ENCODE results near the gene SMIM36.
"Not testable (repeated sequence)": the region's sequence is repeated elsewhere in the genome, so short reads cannot be mapped to it uniquely, and the experiment has no call there.

Gene SMIM36

GRCh38 chr17:55501626-55502025 is 9.6 kb downstream of the SMIM36 start:
- not testable (repeated sequence) for DNase-seq (ENCODE audit: low spot score)

- DNase-seq (ENCODE audit: low spot score): no peak
These were observed 11.1 kb downstream of the SMIM36 start for GRCh38 chr17:55500103-55500502.

- DNase-seq (ENCODE audit: low spot score): no peak
These were observed 15.0 kb downstream of the SMIM36 start for GRCh38 chr17:55496094-55496881.

- DNase-seq (ENCODE audit: low spot score): no peak
These were observed 16.0 kb downstream of the SMIM36 start for GRCh38 chr17:55495239-55495638.

GRCh38 chr17:55492781-55493341 is 18.4 kb downstream of the SMIM36 start:
- no peak for DNase-seq (ENCODE audit: low spot score)

- no peak for DNase-seq (ENCODE audit: low spot score)
These were observed 20.9 kb downstream of the SMIM36 start for GRCh38 chr17:55490376-55490775.

- DNase-seq (ENCODE audit: low spot score): no peak
These were observed 23.4 kb downstream of the SMIM36 start for GRCh38 chr17:55487695-55488432.

- DNase-seq (ENCODE audit: low spot score): no peak
These were observed 26.7 kb downstream of the SMIM36 start for GRCh38 chr17:55484575-55484974.

GRCh38 chr17:55482591-55483389 is 28.5 kb downstream of the SMIM36 start:
- no peak for DNase-seq (ENCODE audit: low spot score)

GRCh38 chr17:55480631-55481315 is 30.5 kb downstream of the SMIM36 start:
- DNase-seq (ENCODE audit: low spot score): no peak

- DNase-seq (ENCODE audit: low spot score): no peak
These were observed 31.3 kb downstream of the SMIM36 start for GRCh38 chr17:55479903-55480302.

GRCh38 chr17:55478971-55479370 is 32.3 kb downstream of the SMIM36 start:
- no peak for DNase-seq (ENCODE audit: low spot score)

GRCh38 chr17:55466671-55467070 is 44.6 kb downstream of the SMIM36 start:
- DNase-seq (ENCODE audit: low spot score): no peak

- DNase-seq (ENCODE audit: low spot score): not testable (repeated sequence)
These were observed 45.5 kb downstream of the SMIM36 start for GRCh38 chr17:55465771-55466170.

- DNase-seq (ENCODE audit: low spot score): no peak
These were observed 47.7 kb downstream of the SMIM36 start for GRCh38 chr17:55463600-55463999.

- DNase-seq (ENCODE audit: low spot score): no peak
These were observed 48.5 kb downstream of the SMIM36 start for GRCh38 chr17:55462711-55463110.

- no peak for DNase-seq (ENCODE audit: low spot score)
These were observed 49.0 kb downstream of the SMIM36 start for GRCh38 chr17:55462234-55462633.

- no peak for DNase-seq (ENCODE audit: low spot score)
These were observed 52.3 kb downstream of the SMIM36 start for GRCh38 chr17:55458978-55459377.

GRCh38 chr17:55458287-55458900 is 52.9 kb downstream of the SMIM36 start:
- DNase-seq (ENCODE audit: low spot score): no peak

GRCh38 chr17:55456307-55457240 is 54.7 kb downstream of the SMIM36 start:
- DNase-seq (ENCODE audit: low spot score): no peak
